GM23248 (cell line): Measurements from ENCODE around the gene ZFAND5. TPM values are rescaled to one million over a fixed set of nuclear protein-coding genes. Genes with fewer than 3 reads are reported as not detected.

Experiments
- DNase-seq: peaks from one replicate; pipeline ENCODE4 v3.0.0-alpha.2; 2015
- H2AFZ ChIP-seq: fragments of 200-600 bp; sonication (generic); 2 replicates; pipeline ENCODE4 v1.6.1; 2016; ENCODE audit warnings: antibody characterized with exemption
- H3F3A ChIP-seq: fragments of 200-600 bp; sonication (generic); 2 replicates; pipeline ENCODE4 v1.6.1; 2016; ENCODE audit warnings: mild to moderate bottlenecking, antibody characterized with exemption, mixed run types; ENCODE audit not compliant: insufficient read depth
- H3K27ac ChIP-seq: fragments of 200-600 bp; sonication (generic); 2 replicates; pipeline ENCODE4 v1.5.1; 2016; ENCODE audit warnings: mild to moderate bottlenecking
- H3K27me3 ChIP-seq: fragments of 200-600 bp; sonication (generic); replicated peaks from 2 replicates; pipeline ENCODE4 v1.6.1; 2016; ENCODE audit warnings: mild to moderate bottlenecking; ENCODE audit not compliant: insufficient read depth
- H3K36me3 ChIP-seq: fragments of 200-600 bp; sonication (generic); 2 replicates; pipeline ENCODE4 v1.6.1; 2016; ENCODE audit warnings: low read depth, mild to moderate bottlenecking
- H3K4me1 ChIP-seq: fragments of 200-600 bp; sonication (generic); 2 replicates; pipeline ENCODE4 v1.6.1; 2016; ENCODE audit warnings: mild to moderate bottlenecking; ENCODE audit not compliant: insufficient read depth
- H3K4me2 ChIP-seq: fragments of 200-600 bp; sonication (generic); one replicate; pipeline ENCODE4 v1.6.1; 2016; ENCODE audit warnings: mild to moderate bottlenecking; ENCODE audit not compliant: unreplicated experiment
- H3K4me3 ChIP-seq: fragments of 200-600 bp; sonication (generic); 2 replicates; pipeline ENCODE4 v1.5.1; 2016; ENCODE audit warnings: mild to moderate bottlenecking
- H3K79me2 ChIP-seq: fragments of 200-600 bp; sonication (generic); 2 replicates; pipeline ENCODE4 v1.6.1; 2016; ENCODE audit warnings: mild to moderate bottlenecking; ENCODE audit not compliant: insufficient read depth
- H3K9ac ChIP-seq: fragments of 200-600 bp; sonication (generic); 2 replicates; pipeline ENCODE4 v1.6.1; 2016; ENCODE audit warnings: mild to moderate bottlenecking
- H3K9me2 ChIP-seq: fragments of 200-600 bp; sonication (generic); 2 replicates; pipeline ENCODE4 v1.6.1; 2016; ENCODE audit warnings: mixed run types, mild to moderate bottlenecking, moderate library complexity; ENCODE audit not compliant: insufficient read depth
- H3K9me3 ChIP-seq: fragments of 200-600 bp; sonication (generic); one replicate; pipeline ENCODE4 v1.6.1; 2017; ENCODE audit warnings: low read depth
- H4K20me1 ChIP-seq: fragments of 200-600 bp; sonication (generic); 2 replicates; pipeline ENCODE4 v1.6.0; 2016; ENCODE audit not compliant: insufficient read depth
- EZH2 ChIP-seq: fragments of 200-600 bp; sonication (generic); IDR thresholded peaks from 2 replicates; pipeline ENCODE4 v1.6.1; 2018; ENCODE audit warnings: antibody characterized with exemption, mild to moderate bottlenecking; ENCODE audit not compliant: insufficient read depth, poor library complexity, severe bottlenecking
- EZH2phosphoT487 ChIP-seq: fragments of 200-600 bp; sonication (generic); IDR thresholded peaks from 2 replicates; pipeline ENCODE4 v1.6.1; 2018; ENCODE audit warnings: antibody characterized with exemption, moderate library complexity, mild to moderate bottlenecking, low read depth; ENCODE audit not compliant: insufficient read depth
- WGBS, 2 experiments: methylation state at CpG; one replicate each; pipeline ENCODE4 v1.1.6; 2015 to 2017; ENCODE audit warnings: low lambda C conversion rate in 2 of 2, low coverage in 1 of 2; ENCODE audit errors: missing lambda C conversion rate in 2 of 2; 5-methylcytosine and 5-hydroxymethylcytosine counted together
- in situ Hi-C: fragments of 300-500 bp; cut with MboI; formaldehyde crosslinking; loops from 2 replicates; pipeline ENCODE4 v1.15.0; 2020
- polyA plus RNA-seq: library from polyadenylated mRNA; unstranded; fragments of >200 nt; fragmentation: Nextera tagmentation; extraction: Ambion mirVana; gene quantifications from 2 replicates; pipeline ENCODE4 v1.2.1, GENCODE V29; 2016
- total RNA-seq: library from RNA; depleted of rRNA; stranded (reverse); fragments of >200 nt; shearing (Covaris generic); gene quantifications from 2 replicates; pipeline ENCODE4 v1.2.3, GENCODE V29; 2014

The ZFAND5 gene
- total and polyA plus RNA-seq, 2 experiments from 2014 or later = 178 to 184 TPM

DNA sequence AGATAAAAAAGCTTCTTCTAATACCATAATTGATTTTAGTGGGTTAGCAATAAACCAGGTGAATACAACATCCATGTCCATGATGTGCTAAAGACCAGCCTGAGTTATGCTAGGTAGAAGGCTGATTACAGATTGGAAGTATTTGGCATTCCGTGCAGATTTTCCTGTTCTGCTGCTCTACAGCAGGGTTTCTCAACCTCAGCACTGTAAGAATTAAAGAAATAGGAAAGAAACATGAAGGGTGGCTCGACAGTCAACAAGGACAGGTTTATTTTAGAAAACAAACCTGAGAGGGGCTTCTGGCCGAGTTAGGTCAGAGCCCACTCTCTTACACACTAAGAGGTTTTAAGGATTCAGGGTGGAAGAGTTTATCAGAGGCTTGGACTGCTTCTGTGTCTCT, 42.3 kb downstream of the ZFAND5 start:
- in situ Hi-C loops = no loop called here
- Histone ChIP-seq H3K9me2 (no peaks in the 10 kb centered on the region), H3K9me3 (no peaks in the 10 kb centered on the region), H2AFZ (no peak overlapping the region), H3K9ac (no peak overlapping the region), H3K27ac (no peak overlapping the region), H3K36me3 (no peaks in the 10 kb centered on the region), H3K4me1 (no peaks in the 10 kb centered on the region), H3K27me3 (no peaks in the 10 kb centered on the region), H4K20me1 (no peaks in the 10 kb centered on the region), H3K79me2 (no peaks in the 10 kb centered on the region), H3F3A (no peaks in the 10 kb centered on the region), H3K4me2 (no peak overlapping the region), H3K4me3 (no peak overlapping the region)
- WGBS, 2 experiments = 56 to 62% methylated on average over 3 of the region's 3 CpGs
- DNase-seq = no peak
- TF ChIP-seq EZH2 (no peak), EZH2phosphoT487 (no peak)

DNA sequence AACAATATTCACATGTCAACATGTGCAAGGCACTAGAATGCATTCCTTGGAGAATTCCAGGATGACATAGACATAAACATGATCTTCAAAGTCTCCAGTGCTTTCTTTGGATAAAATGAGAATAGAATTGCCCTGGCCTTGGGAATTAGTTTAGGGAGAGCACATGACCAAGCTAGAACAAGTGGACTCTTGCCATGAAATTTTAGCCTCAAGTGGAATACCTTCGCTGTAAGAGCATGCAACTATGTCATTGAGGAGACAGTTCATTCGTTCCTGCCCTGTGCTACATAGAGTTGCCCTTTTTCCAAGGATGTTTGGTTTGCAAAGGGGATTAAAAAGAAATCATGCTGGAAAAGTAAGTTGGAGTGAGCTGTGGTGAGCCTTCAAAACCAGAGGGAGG, 42.7 kb downstream of the ZFAND5 start:
- in situ Hi-C loops = no loop called here

GRCh38 chr9:72315510-72316311, 49.3 kb downstream of the ZFAND5 start:
- Histone ChIP-seq H3K36me3 (no peaks in the 10 kb centered on the region), H3K4me1 (peaks cover 19% of the 10 kb centered on the region), H3K9me3 (no peaks in the 10 kb centered on the region), H3K27me3 (no peaks in the 10 kb centered on the region), H3K4me2 (peak overlapping the region; percentile 75), H4K20me1 (no peaks in the 10 kb centered on the region), H2AFZ (peak overlapping the region; percentile 43; the same call in 1 of the 2 replicates), H3K27ac (no peak overlapping the region; the same call in 1 of the 2 replicates), H3K9me2 (no peaks in the 10 kb centered on the region), H3K4me3 (peak overlapping the region; percentile 38), H3F3A (0 out of 2 replicates have a peak, but pooled peaks cover 7% of the 10 kb centered on the region), H3K79me2 (no peaks in the 10 kb centered on the region), H3K9ac (peak overlapping the region; percentile 26)
- WGBS, 2 experiments = 7 to 8% methylated on average over 10 of the region's 10 CpGs
- TF ChIP-seq EZH2phosphoT487 = no peak
- TF ChIP-seq EZH2 = no peak
- in situ Hi-C loops = no loop called here
- DNase-seq = peak; percentile 74

More for the DNA sequence above, 42.7 kb downstream of the ZFAND5 start:
- H3K9me2 ChIP-seq = no peaks in the 10 kb centered on the region
- H3K9me3 ChIP-seq = no peaks in the 10 kb centered on the region
- H3K4me2 ChIP-seq = no peak overlapping the region
- H3K79me2 ChIP-seq = no peaks in the 10 kb centered on the region
- H3K9ac ChIP-seq = no peak overlapping the region
- peak; percentile 15 for DNase-seq
- H3K27ac ChIP-seq = no peak overlapping the region
- no peaks in the 10 kb centered on the region for H3K27me3 ChIP-seq
- H3K4me3 ChIP-seq = no peak overlapping the region
- no peak overlapping the region for H2AFZ ChIP-seq
- WGBS, 2 experiments = 36 to 38% methylated on average over 2 of the region's 2 CpGs
- TF ChIP-seq EZH2phosphoT487 (no peak), EZH2 (no peak)
- H4K20me1 ChIP-seq = no peaks in the 10 kb centered on the region
- H3K36me3 ChIP-seq = no peaks in the 10 kb centered on the region
- H3F3A ChIP-seq = no peaks in the 10 kb centered on the region
- no peaks in the 10 kb centered on the region for H3K4me1 ChIP-seq

DNA sequence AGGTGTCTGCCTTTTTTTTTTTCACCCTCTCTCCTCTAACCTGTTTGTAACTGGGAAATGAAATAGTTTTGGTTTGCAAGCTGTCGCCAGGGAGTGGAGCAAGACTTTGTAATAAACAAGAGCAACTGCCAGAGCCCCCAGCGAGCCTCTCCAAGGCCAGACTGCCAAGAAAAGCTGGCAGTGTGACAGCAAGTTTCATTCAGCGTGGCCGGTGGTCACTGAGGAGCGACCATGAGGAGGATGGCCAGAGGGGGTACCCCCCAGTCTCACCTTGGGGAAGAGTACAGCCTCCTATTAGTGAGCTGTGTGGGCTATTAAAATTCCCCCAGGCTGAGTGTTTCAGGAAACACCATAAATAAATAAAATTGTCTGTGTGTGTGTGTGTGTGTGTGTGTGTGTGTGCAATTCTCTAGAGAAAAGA, 49.9 kb downstream of the ZFAND5 start:
- Histone ChIP-seq H3K9ac (peak overlapping the region; percentile 26), H3F3A (0 out of 2 replicates have a peak, but pooled peaks cover 7% of the 10 kb centered on the region), H3K27ac (no peak overlapping the region), H3K9me3 (no peaks in the 10 kb centered on the region), H3K79me2 (no peaks in the 10 kb centered on the region), H4K20me1 (no peaks in the 10 kb centered on the region), H3K27me3 (no peaks in the 10 kb centered on the region), H2AFZ (peak overlapping the region; percentile 43; the same call in 1 of the 2 replicates), H3K9me2 (no peaks in the 10 kb centered on the region), H3K4me1 (peaks cover 19% of the 10 kb centered on the region), H3K4me3 (peak overlapping the region; percentile 38), H3K36me3 (no peaks in the 10 kb centered on the region), H3K4me2 (peak overlapping the region; percentile 75)
- TF ChIP-seq EZH2 (no peak), EZH2phosphoT487 (no peak)
- 2 to 7% methylated on average over 5 of the region's 5 CpGs for WGBS, 2 experiments
- in situ Hi-C loops = no loop called here
- peak; percentile 67 for DNase-seq
